Natural killer cell (primary cell): ENCODE data around the gene TEKTIP1. TPM values are rescaled to one million over a fixed set of nuclear protein-coding genes. Genes with fewer than 3 reads are reported as not detected.
A peak's percentile ranks its signal among the peaks of the same experiment; 100 is the strongest.

Experiments used
- ATAC-seq, 3 donors: fragments of 150-1000 bp in 2 of 3; fragments of 200-7000 bp in 1 of 3; cut with Tn5 transposase; 1 replicate in 1 of 3; 2 replicates in 2 of 3; pipeline ENCODE4 v1.10.0; 2021; ENCODE audit warnings: mild to moderate bottlenecking in 2 of 3, moderate library complexity in 2 of 3
- DNase-seq, 2 donors: peaks; one replicate each; pipeline versions ENCODE4 v3.0.0 to v3.0.0-alpha.2; 2013 to 2021; ENCODE audit warnings: mixed read lengths in 1 of 2
- H3K27ac ChIP-seq: one replicate; pipeline ENCODE4 v1.5.1; 2013; ENCODE audit warnings: mild to moderate bottlenecking, low read length
- H3K27me3 ChIP-seq: one replicate; pipeline ENCODE4 v1.6.1; 2013; ENCODE audit warnings: low read length; ENCODE audit not compliant: control insufficient read depth, insufficient read depth
- H3K36me3 ChIP-seq: one replicate; pipeline ENCODE4 v1.6.1; 2013; ENCODE audit warnings: low read length; ENCODE audit not compliant: control insufficient read depth, insufficient read depth
- H3K4me1 ChIP-seq: one replicate; pipeline ENCODE4 v1.6.1; 2013; ENCODE audit warnings: low read length; ENCODE audit not compliant: control insufficient read depth, insufficient read depth
- H3K4me3 ChIP-seq: one replicate; pipeline ENCODE4 v1.5.1; 2013; ENCODE audit warnings: low read length
- H3K9me3 ChIP-seq: one replicate; pipeline ENCODE4 v1.6.1; 2013; ENCODE audit warnings: low read length; ENCODE audit not compliant: control insufficient read depth, insufficient read depth
- H3K27ac Mint-ChIP-seq, 2 donors: one replicate each; pipeline ENCODE4 v1.8.0; 2022; ENCODE audit warnings: mild to moderate bottlenecking in 2 of 2, mixed read lengths in 2 of 2, moderate library complexity in 1 of 2
- H3K27me3 Mint-ChIP-seq, 2 donors: one replicate each; pipeline ENCODE4 v1.8.0; 2022; ENCODE audit warnings: low read depth in 2 of 2, mixed read lengths in 2 of 2
- H3K36me3 Mint-ChIP-seq: one replicate; pipeline ENCODE4 v1.8.0; 2022; ENCODE audit warnings: mixed read lengths
- H3K4me1 Mint-ChIP-seq, 2 donors: one replicate each; pipeline ENCODE4 v1.8.0; 2022; ENCODE audit warnings: mixed read lengths in 2 of 2
- H3K4me3 Mint-ChIP-seq: one replicate; pipeline ENCODE4 v1.8.0; 2022; ENCODE audit warnings: mild to moderate bottlenecking, moderate library complexity, mixed read lengths
- H3K9me3 Mint-ChIP-seq, 2 donors: one replicate each; pipeline ENCODE4 v1.8.0; 2022; ENCODE audit warnings: mixed read lengths in 2 of 2
- CTCF ChIP-seq: fragments of 200-600 bp; IDR thresholded peaks from one replicate; pipeline ENCODE4 v1.8.0; 2022; ENCODE audit warnings: antibody characterized with exemption
- WGBS: methylation state at CpG from one replicate; pipeline ENCODE4 v1.1.7; 2013; ENCODE audit warnings: missing lambda C conversion rate; ENCODE audit not compliant: insufficient coverage; 5-methylcytosine and 5-hydroxymethylcytosine counted together
- intact Hi-C: fragments of 100-400 bp; cut with micrococcal nuclease; formaldehyde crosslinking; loops from one replicate; pipeline ENCODE4 v1.14.2; 2022
- total RNA-seq, 4 donors: library from RNA; stranded (reverse); fragments of 120-200 nt in 1 of 4; gene quantifications; one replicate each; pipeline versions ENCODE4 v1.2.3 to v1.2.4, GENCODE V29; 2013 to 2022

TEKTIP1 gene
- total RNA-seq, 3 donors from 2014 or later (not counting 1 experiment from before 2014, with no cell fraction given), result 5.9 to 11.6 (median 6.4) TPM

DNA sequence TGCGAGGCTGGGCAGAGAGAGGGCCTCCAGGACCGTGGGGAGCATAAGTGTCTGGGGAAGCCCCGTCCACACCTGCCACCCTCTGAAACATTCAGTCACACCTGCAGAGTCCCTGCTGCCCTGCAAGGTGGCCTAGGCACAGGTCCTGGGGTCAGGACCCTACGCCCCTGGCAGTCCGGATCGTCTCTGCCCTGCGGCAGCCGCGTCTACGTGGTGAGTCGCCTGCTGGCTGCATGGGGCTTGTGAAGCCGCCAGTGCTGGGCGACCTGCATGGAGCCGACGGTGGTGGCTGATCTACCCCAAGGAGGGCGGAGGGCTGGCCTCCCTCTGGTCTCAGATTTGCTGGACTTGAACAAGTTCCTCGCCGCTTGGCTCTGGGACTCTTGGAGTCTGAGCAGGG lies 19.8 kb upstream of the TEKTIP1 start:
- Histone ChIP-seq H3K27ac (no peak overlapping the region), H3K36me3 (peaks cover 21% of the 10 kb centered on the region), H3K4me1 (peaks cover 20% of the 10 kb centered on the region), H3K4me3 (no peak overlapping the region), H3K9me3 (no peaks in the 10 kb centered on the region), H3K27me3 (no peaks in the 10 kb centered on the region)
- Mint-ChIP-seq H3K27me3 (no peaks in the 10 kb centered on the region), H3K36me3 (no peaks in the 10 kb centered on the region), H3K4me3 (no peak overlapping the region), H3K9me3 (no peaks in the 10 kb centered on the region), H3K27ac (no peak overlapping the region), H3K4me1 (peaks cover 15 to 23% of the 10 kb centered on the region in 2 donors)
- TF ChIP-seq CTCF, result no peak
- intact Hi-C loops, result no loop called here
- DNase-seq (no peak), ATAC-seq (no peak)
- WGBS, result 94% methylated on average over 18 of the region's 18 CpGs

- Mint-ChIP-seq H3K27ac (peak overlapping the region in 1 of 2 donors; percentile 47), H3K9me3 (no peaks in the 10 kb centered on the region), H3K4me3 (no peak overlapping the region), H3K4me1 (peaks cover 15 to 23% of the 10 kb centered on the region in 2 donors), H3K27me3 (no peaks in the 10 kb centered on the region), H3K36me3 (no peaks in the 10 kb centered on the region)
- peak in 1 of 3 donors; percentile 72 for ATAC-seq
- no peaks in the 10 kb centered on the region for H3K9me3 ChIP-seq
- DNase-seq, result no peak
- H3K27ac ChIP-seq, result no peak overlapping the region
- 90% methylated on average over 37 of the region's 37 CpGs for WGBS
- H3K4me1 ChIP-seq, result peaks cover 20% of the 10 kb centered on the region
- no peak overlapping the region for H3K4me3 ChIP-seq
- no peaks in the 10 kb centered on the region for H3K27me3 ChIP-seq
- TF ChIP-seq CTCF, result no peak
- intact Hi-C loops, result no loop called here
- H3K36me3 ChIP-seq, result peaks cover 27% of the 10 kb centered on the region
Observed at GRCh38 chr19:3520166-3521103, 18.5 kb upstream of the TEKTIP1 start.

- peak in 1 of 3 donors; percentile 17 for ATAC-seq
- H3K36me3 ChIP-seq, result peaks cover 30% of the 10 kb centered on the region
- H3K4me1 Mint-ChIP-seq, result peaks cover 15 to 23% of the 10 kb centered on the region in 2 donors
- no peaks in the 10 kb centered on the region for H3K36me3 Mint-ChIP-seq
- 81% methylated on average over 6 of the region's 7 CpGs for WGBS
- no peaks in the 10 kb centered on the region for H3K27me3 Mint-ChIP-seq
- H3K27ac ChIP-seq, result no peak overlapping the region
- H3K4me3 ChIP-seq, result no peak overlapping the region
- H3K9me3 Mint-ChIP-seq, result no peaks in the 10 kb centered on the region
- no peak for TF ChIP-seq CTCF
- DNase-seq, result no peak
- H3K27me3 ChIP-seq, result no peaks in the 10 kb centered on the region
- peak overlapping the region in 1 of 2 donors; percentile 47 for H3K27ac Mint-ChIP-seq
- H3K4me1 ChIP-seq, result peaks cover 16% of the 10 kb centered on the region
- no peaks in the 10 kb centered on the region for H3K9me3 ChIP-seq
- H3K4me3 Mint-ChIP-seq, result no peak overlapping the region
- intact Hi-C loops, result no loop called here
Observed at GRCh38 chr19:3521104-3521445, 17.9 kb upstream of the TEKTIP1 start.
